ENCODE results near the gene ANGPTL4.
A peak's percentile ranks its signal among the peaks of the same experiment; 100 is the strongest.
"Not testable (repeated sequence)": the region's sequence is repeated elsewhere in the genome, so short reads cannot be mapped to it uniquely, and the experiment has no call there.

Gene ANGPTL4

DNA sequence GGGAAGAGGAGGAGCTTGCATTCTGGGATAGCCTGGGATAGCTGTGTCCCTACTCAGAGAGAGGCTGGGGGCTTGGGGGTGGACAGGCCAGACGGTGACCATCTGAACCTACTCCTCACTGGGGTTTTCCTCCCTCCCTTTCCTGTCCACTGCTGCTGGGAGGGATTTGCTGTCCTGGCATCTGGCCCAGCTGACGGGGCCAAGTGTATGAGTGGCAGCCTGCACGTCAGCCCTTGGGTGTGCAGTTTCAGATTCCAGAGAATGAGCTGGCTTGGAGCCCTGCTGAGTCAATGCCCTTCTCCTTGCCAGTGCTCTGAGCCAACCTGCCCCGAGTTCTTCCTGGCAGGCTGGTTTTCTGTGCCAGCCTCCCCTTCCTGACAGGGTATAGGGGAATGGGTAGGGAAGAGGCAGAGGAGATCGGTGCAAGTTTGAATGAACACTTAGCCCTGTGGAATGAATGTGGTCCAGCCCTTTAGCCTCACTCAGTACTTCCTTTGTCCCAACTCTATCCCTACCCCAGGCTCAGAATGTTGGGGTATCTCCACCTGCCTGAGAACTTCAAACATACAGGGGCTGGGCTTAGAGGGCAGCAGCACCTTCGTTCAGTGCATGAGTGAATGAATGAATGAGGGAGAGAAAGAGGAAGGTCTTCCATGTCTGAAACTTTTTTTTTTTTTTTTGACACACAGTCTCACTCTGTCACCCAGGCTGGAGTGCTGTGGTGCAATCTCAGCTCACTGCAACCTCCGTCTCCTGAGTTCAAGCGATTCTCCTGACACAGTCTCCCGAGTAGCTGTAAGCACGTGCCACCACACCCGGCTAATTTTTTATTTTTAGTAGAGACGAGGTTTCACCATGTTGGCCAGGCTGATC is 1.8 kb upstream of the ANGPTL4 start:
- DNase-seq (ENCODE audit: low spot score), result peak; percentile 96

DNA sequence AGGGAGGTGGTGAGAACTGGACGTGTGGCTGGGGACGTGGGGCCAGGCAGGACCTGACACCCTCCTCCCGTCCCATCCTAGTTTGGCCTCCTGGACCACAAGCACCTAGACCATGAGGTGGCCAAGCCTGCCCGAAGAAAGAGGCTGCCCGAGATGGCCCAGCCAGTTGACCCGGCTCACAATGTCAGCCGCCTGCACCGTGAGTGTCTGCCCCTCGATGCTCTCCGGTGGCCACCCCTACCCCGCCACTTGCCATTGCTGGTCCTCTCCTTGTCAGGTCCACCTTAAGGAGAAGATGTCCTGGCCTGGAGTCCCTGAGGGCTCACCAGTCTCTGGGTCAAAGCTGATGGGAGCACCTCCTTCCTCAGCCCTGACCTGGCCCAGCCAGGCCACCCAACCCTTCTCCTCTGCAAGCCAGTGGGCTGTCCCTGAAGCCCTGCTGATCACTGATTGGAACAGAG is 2.2 kb downstream of the ANGPTL4 start:
- DNase-seq (ENCODE audit: low spot score), result no peak

DNA sequence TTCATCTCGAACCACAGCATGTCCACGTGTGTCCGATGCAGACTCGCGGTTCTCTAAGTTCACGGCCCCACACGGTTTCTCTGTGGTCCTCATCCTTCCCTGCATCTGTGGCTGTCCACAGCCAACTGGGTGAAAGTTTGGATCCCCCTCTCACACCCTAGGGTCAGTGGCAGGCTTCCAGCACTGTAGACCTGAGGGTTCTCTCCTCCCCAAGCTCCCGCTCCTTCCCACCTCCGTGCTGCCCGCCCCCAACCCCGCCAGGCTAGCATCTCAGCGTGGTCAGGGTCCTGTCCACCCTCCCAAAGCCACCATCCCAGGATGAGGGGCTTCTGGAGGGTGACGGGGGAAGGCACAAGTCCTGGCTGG is 3.0 kb downstream of the ANGPTL4 start:
- no peak for DNase-seq (ENCODE audit: low spot score)

DNA sequence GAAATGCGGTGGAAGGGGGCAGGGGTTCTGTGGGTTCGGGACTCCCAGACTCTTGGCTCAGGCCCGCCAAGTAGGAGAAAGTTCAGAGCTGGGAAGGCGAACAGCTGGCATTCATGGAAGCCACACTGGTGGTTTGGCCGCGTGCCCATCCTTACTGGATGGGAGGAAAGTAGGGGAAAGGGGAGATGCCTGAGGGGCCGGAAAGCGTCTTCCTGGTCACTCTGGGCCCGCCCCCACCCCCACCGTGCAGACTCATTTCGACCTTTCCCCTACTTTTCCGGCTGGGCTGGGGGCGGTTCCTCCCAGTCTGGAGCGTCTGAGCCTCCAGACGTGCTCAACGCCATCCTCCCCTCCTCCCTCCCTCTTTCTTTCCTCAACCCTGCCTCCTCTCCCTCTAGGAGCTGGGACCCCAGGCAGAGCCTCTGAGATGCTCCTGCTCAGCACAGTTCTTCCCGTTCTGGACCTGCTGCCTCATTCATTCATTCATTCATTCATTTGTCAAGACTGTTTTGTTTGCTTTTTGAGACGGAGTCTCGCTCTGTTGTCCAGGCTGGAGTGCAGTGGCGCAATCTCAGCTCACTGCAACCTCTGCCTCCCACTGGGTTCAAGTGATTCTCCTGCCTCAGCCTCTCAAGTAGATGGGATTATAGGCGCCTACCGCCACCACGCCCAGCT is 3.5 kb downstream of the ANGPTL4 start:
- DNase-seq (ENCODE audit: low spot score), result peak; percentile 89

DNA sequence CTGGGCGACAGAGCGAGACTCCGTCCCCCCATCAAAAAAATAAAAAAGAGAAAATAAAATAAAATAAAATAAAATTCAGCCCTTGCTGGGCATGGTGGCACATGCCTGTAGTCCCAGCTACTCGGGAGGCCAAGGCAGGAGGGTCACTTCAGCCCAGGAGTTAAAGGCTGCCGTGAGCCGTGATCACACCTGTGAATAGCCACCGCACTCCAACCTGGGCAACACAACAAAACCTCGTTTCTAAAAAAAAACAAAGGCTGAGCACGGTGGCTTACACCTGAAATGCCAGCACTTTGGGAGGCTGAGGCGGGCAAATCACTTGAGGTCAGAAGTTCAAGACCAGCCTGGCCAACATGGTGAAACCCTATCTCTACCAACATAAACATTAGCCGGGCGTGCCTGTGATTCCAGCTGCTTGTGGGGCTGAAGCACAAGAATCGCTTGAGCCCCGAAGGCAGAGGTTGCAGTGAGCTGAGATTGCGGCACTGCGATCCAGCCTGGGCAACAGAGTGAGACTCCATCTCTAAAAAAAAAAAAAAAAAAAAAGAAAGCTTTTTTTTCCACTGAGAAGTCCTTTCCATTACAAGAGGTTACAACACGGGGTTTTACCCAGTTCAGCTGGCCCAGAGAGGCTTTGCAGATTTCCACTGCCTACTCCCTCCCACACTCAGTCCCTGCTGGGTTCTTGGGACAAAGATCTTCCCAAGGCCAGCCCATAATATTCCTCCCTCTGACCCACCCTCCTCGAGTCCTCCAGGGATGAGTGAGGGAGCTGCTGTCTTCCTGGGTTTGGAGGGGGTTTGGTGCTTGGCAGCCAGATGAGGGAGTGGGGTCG is 6.4 kb downstream of the ANGPTL4 start:
- DNase-seq (ENCODE audit: low spot score), result no peak

DNA sequence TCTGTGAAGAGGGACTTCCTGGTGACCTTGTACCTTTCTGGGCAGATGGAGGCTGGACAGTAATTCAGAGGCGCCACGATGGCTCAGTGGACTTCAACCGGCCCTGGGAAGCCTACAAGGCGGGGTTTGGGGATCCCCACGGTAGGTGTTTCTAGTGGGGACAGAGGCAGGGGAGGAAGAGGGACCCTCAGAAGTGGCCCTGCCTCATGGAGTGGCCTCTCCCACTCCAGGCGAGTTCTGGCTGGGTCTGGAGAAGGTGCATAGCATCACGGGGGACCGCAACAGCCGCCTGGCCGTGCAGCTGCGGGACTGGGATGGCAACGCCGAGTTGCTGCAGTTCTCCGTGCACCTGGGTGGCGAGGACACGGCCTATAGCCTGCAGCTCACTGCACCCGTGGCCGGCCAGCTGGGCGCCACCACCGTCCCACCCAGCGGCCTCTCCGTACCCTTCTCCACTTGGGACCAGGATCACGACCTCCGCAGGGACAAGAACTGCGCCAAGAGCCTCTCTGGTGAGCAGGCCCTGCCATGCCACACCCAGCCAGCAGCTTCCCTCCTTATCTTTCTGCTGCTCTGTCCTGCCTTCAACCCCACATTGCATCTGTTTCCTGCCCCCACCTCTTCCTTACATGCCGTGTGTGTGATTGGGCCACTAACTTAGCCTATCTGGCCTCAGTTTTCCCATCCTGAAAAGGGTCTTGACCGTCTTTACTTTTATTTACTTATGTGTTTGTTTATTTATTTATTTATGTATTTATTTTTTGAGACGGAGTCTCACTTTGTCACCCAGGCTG is 7.3 kb downstream of the ANGPTL4 start:
- DNase-seq (ENCODE audit: low spot score), result no peak

DNA sequence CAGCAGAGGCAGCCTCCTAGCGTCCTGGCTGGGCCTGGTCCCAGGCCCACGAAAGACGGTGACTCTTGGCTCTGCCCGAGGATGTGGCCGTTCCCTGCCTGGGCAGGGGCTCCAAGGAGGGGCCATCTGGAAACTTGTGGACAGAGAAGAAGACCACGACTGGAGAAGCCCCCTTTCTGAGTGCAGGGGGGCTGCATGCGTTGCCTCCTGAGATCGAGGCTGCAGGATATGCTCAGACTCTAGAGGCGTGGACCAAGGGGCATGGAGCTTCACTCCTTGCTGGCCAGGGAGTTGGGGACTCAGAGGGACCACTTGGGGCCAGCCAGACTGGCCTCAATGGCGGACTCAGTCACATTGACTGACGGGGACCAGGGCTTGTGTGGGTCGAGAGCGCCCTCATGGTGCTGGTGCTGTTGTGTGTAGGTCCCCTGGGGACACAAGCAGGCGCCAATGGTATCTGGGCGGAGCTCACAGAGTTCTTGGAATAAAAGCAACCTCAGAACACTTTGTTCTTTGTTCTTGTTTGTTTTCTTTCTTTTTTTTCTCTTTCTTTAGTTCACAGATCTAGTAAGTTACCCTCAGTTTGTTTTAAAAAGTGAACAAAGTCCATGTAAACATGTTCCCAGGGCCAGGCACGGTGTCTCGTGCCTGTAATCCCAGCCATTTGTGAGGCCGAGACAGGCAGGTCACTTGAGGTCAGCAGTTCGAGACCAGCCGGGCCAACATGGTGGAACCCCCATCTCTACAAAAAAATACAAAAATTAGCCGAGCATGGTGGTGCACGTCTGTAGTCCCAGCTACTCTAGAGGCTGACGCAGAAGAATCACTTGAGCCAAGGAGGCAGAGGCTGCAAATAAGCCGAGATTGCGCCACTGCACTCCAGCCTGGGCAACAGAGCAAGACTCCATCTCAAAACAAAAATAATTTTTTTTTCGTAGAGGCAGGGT is 10.2 kb downstream of the ANGPTL4 start:
- no peak for DNase-seq (ENCODE audit: low spot score)

DNA sequence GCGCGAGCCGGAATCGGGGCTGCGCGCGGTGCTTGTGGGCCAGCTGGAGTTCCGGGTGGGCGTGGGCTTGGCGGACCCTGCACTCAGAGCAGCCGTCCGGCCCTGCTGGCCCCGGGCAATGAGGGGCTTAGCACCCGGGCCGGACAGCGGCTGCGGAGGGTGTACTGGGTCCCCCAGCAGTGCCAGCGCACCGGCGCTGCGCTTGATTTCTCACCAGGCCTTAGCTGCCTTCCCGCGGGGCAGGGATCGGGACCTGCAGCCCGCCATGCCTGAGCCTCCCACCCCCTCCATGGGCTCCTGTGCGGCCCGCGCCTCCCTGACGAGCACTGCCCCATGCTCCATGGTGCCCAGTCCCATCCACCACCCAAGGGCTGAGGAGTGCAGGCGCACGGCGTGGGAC is 11.8 kb downstream of the ANGPTL4 start:
- not testable (repeated sequence) for DNase-seq (ENCODE audit: low spot score)

DNA sequence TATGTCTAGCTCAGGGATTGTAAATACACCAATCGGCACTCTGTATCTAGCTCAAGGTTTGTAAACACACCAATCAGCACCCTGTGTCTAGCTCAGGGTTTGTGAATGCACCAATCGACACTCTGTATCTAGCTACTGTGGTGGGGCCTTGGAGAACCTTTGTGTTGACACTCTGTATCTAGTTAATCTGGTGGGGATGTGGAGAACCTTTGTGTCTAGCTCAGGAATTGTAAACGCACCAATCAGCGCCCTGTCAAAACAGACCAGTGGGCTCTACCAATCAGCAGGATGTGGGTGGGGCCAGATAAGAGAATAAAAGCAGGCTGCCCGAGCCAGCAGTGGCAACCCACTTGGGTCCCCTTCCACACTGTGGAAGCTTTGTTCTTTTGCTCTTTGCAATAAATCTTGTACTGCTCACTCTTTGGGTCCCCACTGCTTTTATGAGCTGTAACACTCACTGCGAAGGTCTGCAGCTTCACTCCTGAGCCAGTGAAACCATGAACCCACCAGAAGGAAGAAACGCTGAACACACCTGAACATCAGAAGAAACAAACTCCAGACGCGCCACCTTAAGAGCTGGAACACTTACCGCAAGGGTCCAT is 12.5 kb downstream of the ANGPTL4 start:
- not testable (repeated sequence) for DNase-seq (ENCODE audit: low spot score)

DNA sequence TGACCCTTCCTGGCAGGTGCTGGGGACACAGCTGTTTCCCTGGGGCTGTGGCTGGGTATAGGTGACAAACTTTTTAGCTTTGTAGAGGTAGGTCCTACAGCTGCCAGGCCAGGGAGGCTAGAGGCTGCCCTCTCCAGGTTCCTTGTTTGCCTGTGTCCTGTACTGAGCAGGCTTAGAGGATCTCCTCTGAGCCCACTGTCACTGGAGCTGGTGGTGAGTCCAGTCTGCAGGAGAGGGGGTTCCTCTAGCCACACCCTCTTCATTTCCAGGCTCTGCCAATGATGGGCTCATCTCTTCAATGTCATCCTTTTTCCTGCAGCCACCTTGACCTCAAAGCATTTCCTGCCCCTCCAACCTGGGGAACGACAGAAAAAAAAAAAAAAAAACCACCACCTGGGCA is 13.6 kb downstream of the ANGPTL4 start:
- no peak for DNase-seq (ENCODE audit: low spot score)

DNA sequence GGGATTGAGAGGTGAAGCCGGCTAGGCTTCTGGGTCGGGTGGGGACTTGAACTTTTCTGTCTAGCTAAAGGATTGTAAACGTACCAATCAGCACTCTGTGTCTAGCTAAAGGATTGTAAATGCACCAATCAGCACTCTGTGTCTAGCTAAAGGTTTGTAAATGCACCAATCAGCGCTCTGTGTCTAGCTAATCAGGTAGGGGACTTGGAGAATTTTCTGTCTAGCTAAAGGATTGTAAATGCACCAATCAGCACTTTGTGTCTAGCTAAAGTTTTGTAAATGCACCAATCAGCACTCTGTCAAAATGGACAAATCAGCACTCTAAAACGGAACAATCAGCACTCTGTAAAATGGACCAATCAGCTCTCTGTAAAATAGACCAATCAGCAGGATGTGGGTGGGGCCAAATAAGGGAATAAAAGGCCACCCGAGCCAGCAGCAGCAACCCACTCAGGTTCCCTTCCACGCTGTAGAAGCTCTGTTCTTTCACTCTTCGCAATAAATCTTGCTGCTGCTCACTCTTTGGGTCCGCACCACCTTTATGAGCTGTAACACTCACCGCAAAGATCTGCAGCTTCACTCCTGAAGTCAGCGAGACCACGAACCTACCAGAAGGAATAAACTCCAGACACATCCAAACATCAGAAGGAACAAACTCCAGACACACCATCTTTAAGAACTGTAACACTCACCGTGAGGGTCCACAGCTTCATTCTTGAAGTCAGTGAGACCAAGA is 15.4 kb downstream of the ANGPTL4 start:
- not testable (repeated sequence) for DNase-seq (ENCODE audit: low spot score)

DNA sequence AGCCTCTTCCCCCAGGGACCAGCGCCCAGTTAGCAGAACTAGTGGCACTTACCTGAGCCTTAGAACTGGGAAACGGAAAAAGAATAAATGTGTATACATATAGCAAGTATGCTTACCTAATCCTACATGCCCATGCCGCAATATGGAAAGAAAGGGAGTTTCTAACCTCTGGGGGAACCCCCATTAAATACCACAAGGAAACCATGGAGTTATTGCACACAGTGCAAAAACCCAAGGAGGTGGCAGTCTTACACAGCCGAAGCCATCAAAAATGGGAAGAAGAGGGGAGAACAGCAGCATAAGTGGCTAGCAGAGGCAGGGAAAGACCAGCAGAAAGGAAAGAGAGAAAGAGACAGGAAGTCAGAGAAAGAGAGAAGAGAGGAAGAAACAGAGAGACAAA is 20.6 kb downstream of the ANGPTL4 start:
- DNase-seq (ENCODE audit: low spot score), result not testable (repeated sequence)

DNA sequence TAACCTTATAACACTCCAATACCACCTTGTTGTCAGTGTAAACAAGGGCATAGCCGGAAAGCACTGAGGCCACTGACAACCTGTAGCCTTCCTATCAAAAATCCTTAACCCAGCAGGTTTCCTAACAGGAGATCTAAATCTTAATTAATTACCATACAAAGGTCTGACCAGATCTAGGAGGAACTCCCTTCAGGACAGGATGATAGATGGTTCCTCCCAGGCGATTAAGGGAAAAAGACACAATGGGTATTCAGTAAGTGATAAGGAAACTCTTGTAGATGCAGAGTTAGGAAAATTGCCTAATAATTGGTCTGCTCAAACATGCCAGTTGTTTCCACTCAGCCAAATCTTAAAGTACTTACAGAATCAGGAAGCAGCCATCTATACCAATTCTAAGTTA is 21.1 kb downstream of the ANGPTL4 start:
- not testable (repeated sequence) for DNase-seq (ENCODE audit: low spot score)

DNA sequence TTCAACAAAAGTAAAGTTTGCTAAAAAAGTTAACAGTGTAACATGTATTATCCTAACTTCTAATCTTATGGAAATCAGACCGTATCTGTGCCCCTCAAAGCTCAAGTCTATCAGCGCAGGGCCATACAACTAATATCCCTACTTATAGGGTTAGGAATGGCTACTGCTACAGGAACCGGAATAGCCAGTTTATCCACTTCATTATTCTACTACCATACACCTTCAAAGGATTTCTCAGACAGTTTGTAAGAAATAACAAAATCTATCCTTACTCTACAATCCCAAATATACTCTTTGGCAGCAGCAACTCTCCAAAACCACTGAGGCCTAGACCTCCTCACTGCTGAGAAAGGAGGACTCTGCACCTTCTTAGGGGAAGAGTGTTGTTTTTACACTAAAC is 21.6 kb downstream of the ANGPTL4 start:
- DNase-seq (ENCODE audit: low spot score), result not testable (repeated sequence)

DNA sequence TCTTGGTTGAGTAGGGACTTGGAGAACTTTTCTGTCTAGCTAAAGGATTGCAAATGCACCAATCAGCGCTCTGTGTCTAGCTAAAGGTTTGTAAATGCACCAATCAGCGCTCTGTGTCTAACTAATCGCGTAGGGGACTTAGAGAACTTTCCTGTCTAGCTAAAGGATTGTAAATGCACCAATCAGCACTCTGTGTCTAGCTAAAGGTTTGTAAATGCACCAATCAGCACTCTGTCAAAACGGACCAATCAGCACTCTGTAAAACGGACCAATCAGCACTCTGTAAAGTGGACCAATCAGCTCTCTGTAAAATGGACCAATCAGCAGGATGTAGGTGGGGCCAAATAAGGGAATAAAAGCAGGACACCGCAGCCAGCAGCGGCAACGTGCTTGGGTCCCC is 22.5 kb downstream of the ANGPTL4 start:
- DNase-seq (ENCODE audit: low spot score), result not testable (repeated sequence)

DNA sequence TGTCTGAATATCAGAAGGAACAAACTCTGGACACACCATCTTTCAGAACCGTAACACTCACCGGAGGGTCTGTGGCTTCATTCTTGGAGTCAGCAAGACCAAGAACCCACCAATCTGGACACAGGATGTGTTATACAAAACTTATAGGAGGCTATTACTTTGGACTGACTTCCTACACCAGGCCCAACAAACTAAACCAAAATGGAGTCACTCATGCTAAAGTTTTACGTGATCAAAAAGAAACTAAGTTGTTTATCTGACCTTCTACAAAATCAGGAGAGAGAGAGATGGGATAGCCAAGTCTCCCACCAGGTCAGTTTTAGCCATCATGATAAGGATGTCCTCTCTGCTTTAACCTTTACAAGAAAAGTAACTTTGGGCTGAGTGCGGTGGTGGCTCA is 23.0 kb downstream of the ANGPTL4 start:
- DNase-seq (ENCODE audit: low spot score), result no peak

DNA sequence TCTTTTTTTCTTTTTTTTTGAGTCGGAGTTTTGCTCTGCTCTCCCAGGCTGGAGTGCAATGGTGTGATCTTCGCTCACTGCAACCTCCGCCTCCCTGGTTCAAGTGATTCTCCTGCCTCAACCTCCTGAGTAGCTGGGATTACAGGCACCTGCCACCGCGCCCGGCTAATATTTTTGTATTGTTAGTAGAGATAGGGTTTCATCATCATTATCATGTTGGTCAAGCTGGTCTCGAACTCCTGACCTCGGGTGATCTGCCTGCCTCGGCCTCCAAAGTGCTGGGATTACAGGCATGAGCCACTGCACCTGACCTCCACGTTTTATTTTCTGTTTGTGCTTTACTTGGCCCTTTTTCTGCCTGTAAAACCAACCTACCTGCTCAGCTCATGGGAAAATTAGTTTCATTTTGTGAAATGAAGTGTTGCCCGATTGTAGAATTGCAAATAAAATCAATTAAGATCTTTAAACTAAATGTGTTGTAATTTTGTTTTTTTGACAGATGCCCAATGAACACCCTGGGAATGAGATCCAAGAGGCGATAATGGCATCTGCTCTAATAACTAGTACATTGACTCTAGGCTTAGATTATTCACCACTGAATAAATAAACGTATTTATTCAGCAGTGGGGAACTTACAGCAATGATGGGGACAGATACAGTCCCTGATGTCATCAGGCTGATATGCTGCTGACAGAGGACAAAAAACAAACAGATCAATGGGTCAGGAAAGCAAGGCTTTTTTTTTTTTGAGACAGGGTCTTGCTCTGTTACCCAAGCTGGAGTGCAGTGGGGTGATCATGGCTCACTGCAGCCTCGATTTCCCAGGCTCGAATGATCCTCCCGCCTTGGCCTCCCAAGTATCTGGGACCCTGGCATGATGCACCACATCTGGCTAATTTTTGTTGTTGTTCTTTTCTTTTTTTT is 24.0 kb downstream of the ANGPTL4 start:
- DNase-seq (ENCODE audit: low spot score), result no peak

DNA sequence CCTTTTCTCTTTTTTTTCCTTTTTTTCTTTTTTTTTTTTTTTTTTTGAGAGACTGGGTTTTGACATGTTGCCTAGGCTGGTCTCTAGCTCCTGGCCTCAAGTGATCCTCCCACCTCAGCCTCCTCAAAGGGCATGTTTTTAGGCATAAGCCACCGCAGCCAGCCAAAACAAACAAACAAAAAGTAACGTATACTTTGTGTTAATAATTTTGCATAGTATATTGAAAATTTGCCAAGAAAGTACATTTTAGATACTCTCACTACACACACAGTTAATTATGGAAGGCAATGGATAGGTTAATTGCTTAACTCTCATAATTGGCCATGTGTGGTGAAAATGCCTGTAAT is 24.6 kb downstream of the ANGPTL4 start:
- DNase-seq (ENCODE audit: low spot score), result no peak

Data from AG08395 (cell line).